HG02938 (cell line): ENCODE data around the gene PFDN1.
A peak's percentile ranks its signal among the peaks of the same experiment; 100 is the strongest.

Experiments
- ATAC-seq: cut with Tn5 transposase; IDR thresholded peaks from one replicate; pipeline ENCODE4 v1.9.1; 2021; ENCODE audit warnings: mild to moderate bottlenecking, moderate library complexity; ENCODE audit not compliant: unreplicated experiment

The PFDN1 gene

GRCh38 chr5:140261403-140262171 lies 41.3 kb downstream of the PFDN1 start:
- no peak for ATAC-seq

DNA sequence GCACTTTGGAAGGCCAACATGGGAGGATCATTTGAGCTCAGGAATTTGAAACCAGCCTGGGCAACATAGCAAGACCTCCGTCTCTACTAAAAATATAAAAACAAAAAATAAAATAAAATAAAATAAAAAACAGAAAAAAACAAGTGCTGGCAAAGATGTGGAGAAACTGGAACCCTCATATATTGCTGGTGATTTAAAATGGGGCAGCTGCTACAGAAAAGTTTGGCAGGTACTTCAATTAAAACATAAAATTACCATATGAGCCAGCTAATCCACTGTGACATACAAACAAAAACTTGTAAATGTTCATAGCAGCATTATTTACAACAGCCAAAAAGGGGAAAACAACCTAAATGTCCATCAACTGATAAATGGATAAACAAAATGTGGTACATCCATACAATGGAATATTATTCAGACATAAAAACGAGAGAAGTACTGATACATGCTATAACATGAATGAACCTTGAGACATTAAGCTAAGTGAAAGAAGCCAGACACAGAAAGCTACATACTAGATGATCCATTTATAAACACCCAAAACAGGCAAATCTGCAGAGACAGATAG lies 42.7 kb downstream of the PFDN1 start:
- no peak for ATAC-seq

- ATAC-seq: no peak
Measured at GRCh38 chr5:140259500-140259899, 43.4 kb downstream of the PFDN1 start.

DNA sequence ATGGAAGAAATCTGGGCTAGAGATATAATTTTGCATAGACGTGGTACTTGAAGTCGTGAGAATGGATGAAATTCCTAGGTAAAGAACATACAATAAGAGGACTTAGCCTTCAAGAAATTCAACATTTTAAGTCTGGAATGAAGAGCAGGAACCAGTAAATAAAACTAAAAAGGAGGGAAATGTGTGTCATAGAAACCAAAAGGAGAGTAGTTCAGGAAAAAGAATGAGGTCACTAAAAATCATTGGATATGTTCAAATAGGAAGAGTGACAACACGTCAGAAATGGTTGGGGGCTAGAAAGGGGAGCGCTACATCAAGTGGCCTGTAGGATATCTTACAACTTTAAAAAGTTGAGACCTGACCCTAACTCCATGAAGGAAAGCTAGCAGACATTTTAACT lies 44.0 kb downstream of the PFDN1 start:
- ATAC-seq: no peak

- ATAC-seq: no peak
Measured at GRCh38 chr5:140258016-140258415, 44.9 kb downstream of the PFDN1 start.

DNA sequence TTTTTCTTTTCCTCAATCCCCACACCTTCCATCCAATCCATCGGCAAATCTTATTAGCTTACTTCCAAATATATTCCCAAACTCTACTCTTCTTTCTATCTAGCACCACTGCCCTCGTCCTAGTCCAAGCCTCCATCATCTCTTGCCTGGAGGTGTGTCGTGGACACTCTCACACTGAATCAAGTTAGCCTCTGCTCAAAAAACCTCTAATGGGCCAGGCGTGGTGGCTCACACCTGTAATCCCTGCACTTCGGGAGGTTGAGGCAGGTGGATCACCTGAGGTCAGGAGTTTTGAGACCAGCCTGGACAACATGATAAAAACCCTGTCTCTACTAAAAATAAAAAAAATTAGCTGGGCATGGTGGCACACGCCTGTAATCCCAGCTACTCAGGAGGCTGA lies 46.2 kb downstream of the PFDN1 start:
- no peak for ATAC-seq

DNA sequence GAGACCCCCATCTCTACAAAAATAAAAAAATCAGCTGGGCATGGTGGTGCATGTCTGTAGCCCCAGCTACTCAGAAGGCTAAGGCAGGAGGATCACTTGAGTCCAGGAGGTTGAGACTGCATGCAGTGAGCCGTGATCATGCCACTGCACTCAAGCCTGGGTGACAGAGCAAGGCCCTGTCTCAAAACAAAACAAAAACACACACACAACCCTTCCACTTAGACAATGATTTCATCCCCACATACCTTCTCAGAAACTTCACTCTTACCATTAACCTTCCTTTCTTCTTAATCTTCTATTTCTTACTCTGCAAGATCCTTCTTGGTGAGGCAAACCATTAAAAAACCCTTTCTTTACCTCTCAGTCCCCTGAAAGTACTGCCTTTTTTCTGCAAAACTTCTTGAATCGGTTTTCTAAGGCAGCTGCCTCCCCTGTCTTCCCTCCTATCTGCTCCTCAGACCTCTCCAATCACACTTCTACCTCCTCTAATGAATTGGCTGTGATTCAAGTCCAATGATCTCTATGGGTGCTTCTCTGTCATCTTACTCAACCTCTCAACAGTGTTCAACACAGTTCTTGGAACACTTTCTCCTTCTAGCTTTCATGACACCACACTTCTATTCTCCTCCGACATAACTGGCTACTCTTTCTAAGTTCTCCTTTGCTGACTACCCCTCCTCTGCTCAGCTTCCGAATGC lies 47.3 kb downstream of the PFDN1 start:
- no peak for ATAC-seq

DNA sequence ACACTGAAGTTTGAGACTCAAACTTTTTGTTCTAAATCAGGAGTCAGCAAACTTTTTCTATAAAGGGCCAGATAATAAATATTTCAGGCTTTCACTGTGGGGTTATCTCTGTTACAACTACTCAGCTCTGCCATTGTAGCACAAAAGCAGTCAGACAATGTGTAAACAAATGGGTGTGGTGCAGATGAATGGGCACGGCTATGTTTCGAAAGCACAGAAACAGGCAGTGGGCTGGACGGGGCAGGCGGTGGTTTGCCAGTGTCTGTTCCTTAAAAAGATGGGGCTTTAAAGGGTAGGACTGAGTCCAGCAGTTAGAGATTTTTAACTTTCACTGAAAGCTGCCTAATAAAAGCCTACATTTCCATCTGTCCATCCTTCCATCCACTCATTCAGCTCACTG lies 48.9 kb downstream of the PFDN1 start:
- no peak for ATAC-seq

DNA sequence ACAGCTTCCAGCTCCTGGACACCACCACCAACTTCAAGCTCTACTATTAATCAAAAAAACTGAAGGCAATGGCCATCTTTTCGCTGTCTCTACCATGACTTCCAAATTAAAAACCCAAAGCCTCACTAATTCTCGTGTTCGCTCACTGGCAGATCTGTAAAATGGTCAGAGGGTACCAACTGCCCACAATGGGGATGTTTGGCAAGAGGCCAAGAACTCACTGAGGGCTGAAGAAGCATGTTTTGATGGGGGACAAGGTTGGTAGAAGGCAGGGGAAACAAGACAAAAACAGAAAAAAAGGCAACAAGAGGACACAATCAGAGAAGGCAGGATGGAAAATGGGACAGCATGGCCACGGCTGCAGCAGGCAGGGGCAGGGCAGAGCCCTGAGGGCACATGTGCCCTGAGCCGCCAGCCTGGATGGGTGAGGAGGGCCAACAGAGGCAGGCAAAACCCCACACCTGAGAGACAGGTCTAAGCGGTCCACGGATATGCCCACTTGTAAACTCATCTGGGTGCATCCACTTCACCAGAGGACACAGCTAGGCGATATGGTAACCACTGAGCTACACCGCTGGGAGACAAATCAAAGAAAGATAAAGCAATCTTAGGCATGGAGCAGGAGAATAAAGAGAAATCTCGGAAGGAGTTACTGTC lies 50.3 kb downstream of the PFDN1 start:
- no peak for ATAC-seq

DNA sequence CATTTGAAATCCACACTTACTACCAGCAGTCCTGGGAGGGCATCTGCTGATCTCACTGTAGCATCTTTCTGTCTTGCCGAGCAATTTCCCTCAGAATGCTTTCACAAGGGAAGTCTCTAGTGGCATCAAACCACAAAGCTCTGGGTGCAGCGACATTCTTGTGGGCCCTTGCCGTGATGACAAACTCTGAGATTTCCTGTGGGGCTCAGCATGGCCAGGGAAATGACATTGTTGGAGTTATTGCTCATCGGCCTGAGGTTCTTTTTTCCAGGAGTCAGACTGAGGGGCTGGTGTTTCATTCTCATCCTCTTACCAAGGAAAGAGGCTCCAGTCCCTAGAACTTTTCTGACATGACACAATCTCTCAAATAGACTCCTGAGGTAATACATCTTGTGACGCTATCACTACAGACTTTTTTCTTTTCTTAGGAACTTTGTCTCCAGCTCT lies 51.4 kb downstream of the PFDN1 start:
- ATAC-seq: no peak

- ATAC-seq: no peak
Measured at GRCh38 chr5:140250386-140250785, 52.5 kb downstream of the PFDN1 start.

DNA sequence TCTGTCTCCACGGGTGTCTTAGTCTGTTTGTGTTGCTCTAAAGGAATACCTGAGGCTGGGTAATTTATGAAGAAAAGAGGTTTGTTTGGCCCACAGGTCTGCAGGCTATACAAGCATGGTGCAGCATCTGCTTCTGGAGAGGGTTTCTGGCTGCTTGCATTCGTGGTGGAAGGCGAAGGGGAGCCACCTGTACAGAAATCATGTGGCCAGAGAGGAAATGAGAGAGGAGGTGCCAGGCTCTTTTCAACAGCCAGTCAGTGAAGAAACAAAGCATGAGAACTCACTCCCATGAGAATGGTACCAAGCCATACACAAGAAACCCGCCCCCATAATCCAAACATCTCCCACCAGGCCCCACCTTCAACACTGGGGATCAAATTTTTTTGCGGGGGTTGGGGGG lies 53.4 kb downstream of the PFDN1 start:
- ATAC-seq: no peak

DNA sequence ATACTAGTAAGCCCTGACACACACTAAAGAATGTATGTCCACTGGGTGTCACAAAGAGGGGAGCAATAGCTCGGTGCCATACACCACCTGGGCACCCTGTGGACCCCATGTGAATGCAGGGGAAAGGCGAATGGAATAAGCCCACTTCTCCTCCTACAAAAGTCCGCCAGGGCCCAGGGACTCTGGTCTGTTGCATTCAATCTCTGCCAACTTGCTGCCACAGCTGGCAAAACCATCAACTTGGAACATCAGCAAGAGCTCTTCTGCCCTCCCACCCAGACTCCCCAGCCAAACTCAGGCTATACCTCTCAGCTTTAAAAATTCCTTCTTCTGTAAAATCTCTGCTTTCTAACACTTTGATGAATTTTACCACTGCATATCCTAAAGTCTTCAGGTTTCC lies 54.5 kb downstream of the PFDN1 start:
- ATAC-seq: no peak

DNA sequence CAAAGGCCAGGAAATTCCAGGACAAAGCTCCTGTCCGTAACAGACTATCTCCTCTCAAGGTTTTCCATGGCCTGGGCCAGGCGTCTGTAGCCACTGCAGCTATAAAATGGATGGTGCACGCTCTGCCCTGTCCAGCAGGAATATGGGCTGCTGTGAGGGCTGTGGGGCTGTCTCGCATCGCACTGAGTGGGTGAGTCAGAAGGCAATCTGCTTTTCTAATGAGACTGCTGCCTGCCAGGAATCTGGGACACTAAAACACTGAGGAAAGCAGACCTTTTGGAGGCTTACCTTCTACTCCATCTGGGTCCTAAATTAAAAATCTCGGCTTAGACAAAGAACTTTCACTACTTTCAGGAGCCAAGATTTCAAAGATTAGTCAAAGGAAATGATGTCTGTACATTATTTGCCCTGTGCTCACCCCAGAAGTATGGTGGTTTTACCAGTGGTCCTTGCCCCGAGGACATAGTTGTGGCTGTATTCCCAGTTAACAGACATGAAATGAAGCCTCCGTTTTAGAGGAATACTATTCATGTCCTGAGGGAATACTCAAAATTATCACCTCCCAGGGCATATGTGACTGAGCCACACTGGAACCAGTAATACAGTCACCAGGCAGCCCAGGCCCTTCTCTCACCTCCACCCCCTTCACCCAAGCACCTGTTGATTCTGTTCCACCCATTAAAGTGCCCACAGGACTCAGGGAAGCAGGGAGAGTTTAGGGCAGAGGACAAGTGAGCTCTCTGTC lies 56.4 kb downstream of the PFDN1 start:
- no peak for ATAC-seq

GRCh38 chr5:140245926-140246325 lies 57.0 kb downstream of the PFDN1 start:
- no peak for ATAC-seq

GRCh38 chr5:140245341-140245740 lies 57.6 kb downstream of the PFDN1 start:
- ATAC-seq: no peak

- ATAC-seq: peak; percentile 71
Measured at GRCh38 chr5:140244525-140245025, 58.3 kb downstream of the PFDN1 start.

GRCh38 chr5:140243706-140244250 lies 59.1 kb downstream of the PFDN1 start:
- ATAC-seq: no peak

- ATAC-seq: no peak
Measured at GRCh38 chr5:140242890-140243585, 59.9 kb downstream of the PFDN1 start.

DNA sequence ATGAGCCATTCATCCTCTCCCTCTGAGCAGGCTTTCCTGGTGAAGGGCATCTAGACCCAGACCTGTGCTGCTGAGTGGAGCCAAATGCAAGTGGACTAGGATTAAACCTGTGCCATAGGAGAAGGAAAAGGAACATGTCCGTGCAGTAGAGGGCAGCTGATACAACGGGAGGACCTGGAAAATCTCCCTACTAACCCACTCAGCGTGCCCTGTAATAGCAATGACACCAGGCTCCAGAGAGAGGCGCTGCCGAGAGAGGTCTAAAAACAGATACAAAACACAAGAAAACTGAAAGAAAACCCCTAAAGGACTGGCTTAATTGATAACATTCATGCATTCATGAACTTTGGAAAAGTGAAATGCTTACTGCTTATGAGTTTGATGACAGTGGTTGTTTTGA lies 60.8 kb downstream of the PFDN1 start:
- no peak for ATAC-seq
